Adipose tissue (tissue), 3 donors: Measurements from ENCODE around the gene SEC14L5. TPM values are rescaled to one million over a fixed set of nuclear protein-coding genes. Genes with fewer than 3 reads are reported as not detected.
"Not testable (repeated sequence)": the region's sequence is repeated elsewhere in the genome, so short reads cannot be mapped to it uniquely, and the experiment has no call there.

Source experiments
- H3K27ac ChIP-seq: one replicate; pipeline ENCODE4 v1.5.1; 2013; ENCODE audit warnings: low read depth, low read length
- WGBS, 3 donors: extraction: QIAGEN DNeasy Blood & Tissue Kit; methylation state at CpG; one replicate each; pipeline ENCODE4 v1.1.7; 2013; 5-methylcytosine and 5-hydroxymethylcytosine counted together
- polyA plus RNA-seq, 3 donors: library from polyadenylated mRNA; stranded (reverse); fragments of 200-250 nt; gene quantifications; one replicate each; pipeline ENCODE4 v1.2.3, GENCODE V29; 2013
- donor health status: healthy with polysubstance abuse.
- donor health status: Bipolar disorder and iron deficiency.
- donor health status: healthy.

SEC14L5 gene
- polyA plus RNA-seq, 3 donors, result 0.24 to 0.67 (median 0.27) TPM

DNA sequence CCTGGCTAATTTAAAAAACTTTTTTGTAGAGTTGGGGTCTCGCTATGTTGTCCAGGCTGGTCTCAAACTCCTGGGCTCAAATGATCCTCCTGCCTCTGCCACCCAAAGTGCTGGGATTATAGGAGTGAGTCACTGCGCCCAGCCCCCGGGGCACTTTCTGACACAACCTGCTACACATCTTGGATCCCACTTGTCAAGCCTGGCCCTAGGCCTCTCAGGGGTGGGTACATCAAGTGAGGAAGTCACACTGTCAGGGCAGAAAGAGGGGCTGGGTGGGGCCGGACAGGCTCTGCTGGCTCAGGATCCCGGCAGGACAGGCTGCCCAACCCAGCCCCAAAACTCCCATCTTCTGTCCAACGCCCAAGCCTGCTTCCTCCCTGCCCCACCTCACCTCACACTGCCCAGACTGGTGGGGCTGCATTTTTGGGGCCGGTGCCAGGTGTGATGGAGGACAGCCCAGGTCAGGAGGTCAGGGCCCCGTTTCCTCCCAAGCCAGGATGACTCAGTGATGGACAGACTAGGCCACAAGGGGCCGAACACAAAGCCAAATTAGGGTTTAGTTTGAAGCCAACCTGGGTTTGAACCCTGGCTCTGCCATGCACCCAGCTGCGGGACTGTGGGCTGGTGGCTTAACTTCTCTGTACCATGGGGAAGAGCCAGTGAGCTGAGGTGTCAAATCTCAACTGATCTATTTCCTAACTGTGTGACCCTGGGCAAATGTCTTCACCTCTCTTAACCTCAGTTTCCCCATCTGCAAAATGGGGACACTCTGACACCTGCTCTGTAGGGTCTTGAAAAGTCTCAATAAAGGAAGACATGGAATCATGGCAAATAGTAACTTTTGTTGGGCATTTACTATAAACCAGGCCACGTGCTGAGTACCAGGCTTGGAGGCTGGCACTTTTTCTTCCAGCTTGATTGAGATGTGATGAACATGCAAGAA lies 12.3 kb upstream of the SEC14L5 start:
- WGBS, 3 donors, result 49 to 54% (median 50%) methylated on average over 11 of the region's 11 CpGs
- H3K27ac ChIP-seq, result no peak overlapping the region

DNA sequence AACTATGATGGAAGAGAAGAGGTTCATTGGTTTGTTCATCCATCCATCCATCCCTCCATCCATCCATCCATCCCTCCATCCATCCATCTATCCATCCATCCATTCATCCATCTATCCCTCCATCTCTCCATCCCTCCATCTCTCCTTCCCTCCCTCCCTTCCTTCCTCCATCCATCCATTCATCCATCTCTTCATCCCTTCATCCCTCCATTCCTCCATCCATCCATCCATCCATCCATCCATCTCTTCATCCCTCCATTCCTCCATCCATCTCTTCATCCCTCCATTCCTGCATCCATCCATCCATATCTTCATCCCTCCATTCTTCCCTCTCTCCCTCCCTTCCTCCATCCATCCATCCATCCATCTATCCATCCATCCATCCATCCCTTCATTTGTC lies 11.2 kb upstream of the SEC14L5 start:
- no peak overlapping the region for H3K27ac ChIP-seq

DNA sequence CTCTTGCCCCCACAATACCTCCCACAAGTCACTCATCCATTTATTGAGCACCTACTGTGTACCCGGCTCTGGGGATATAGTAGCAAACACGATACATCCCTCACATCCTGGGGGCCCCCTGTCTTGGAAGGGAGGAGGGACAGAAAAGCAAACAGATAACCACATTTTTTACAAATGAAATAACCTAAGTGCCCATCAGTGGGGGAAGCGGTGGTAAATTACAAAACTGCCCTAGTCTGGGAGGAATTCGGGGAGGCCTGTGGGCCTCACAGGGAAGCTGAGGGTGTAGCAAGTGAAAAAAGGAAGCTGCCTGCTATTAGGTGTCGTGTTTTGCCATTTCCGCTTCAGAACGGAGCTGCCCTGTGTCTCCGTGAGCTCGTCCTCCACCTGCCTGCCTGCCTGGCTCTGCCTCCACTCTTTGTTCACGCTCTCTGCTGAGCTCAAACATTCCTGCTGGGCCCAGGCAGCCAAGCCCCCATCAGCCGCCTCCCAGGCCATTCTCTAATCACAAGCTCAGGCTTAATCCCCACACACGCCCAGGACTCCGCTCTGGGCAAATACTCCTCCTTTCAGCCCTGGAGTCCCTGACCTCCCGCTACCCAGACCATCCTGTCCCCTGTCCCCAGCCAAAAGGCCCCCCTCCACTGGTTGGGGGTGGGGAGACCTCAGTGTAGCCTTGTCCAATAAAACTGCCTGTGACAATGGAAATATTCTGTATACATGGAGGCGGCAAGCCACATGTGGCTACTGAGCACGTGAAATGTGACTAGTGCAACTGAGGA lies 10.2 kb upstream of the SEC14L5 start:
- 43 to 76% (median 44%) methylated on average over 16 of the region's 16 CpGs for WGBS, 3 donors
- H3K27ac ChIP-seq, result peak overlapping the region; percentile 23

DNA sequence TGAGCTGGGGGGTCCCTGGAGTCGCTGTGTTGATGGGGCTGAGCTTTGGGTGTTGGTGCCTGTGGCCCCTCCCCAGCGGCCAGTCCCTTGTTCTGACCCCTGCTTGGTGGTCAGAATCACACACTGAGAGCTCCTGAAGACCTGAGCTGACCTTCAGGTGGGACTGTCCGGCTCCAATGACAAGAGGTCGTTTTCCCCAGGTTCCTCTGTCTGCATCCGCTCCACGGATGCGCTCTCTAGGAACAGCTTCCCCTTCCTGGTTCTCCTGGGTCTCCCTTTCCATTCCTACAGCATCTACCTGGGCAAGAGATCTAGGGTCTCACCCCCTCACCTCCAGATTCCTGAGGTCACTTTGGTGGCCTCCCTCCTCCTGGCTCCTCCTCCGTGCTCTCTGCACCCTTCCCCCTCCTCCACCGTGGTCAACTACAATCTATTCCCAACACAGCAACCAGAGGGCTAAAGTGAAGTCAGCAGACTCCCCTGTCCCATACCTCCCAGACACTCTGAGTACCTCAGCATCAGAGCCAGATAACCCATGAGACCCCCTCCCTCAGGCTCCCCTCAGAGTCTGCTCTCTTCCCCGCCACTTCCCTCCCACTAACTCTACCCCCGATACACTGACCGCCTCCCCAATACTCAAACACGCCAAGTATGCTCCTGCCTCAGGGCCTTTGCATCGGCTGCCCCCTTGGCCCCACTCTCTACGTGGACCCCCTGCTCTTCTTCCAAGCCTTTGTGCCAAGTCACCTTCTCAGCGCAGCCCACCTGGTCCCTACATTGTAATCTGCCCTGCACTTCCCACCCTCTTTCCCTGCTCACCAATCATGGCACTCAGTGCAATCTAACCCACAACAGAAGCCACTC lies 9.0 kb upstream of the SEC14L5 start:
- 65 to 74% (median 69%) methylated on average over 16 of the region's 16 CpGs for WGBS, 3 donors
- H3K27ac ChIP-seq, result no peak overlapping the region

DNA sequence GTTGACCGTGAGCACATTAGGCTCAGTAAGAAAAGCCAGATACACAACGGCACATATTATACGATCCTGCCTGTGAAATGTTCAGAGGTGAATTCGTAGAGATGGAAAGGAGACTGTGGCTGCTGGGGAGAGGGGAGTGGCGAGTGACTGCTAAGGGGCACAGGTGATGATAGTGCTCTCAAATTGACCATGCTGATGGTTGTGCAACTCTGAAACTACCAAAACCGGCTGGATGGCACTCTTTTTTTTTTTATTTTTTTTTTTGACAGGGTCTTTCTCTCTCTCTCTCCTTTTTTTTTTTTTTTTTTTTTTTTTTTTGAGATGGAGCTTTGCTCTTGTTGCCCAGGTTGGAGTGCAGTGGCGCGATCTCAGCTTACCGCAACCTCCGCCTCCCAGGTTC lies 8.1 kb upstream of the SEC14L5 start:
- H3K27ac ChIP-seq, result no peak overlapping the region
- WGBS, 3 donors, result 72 to 77% (median 72%) methylated on average over 10 of the region's 10 CpGs

DNA sequence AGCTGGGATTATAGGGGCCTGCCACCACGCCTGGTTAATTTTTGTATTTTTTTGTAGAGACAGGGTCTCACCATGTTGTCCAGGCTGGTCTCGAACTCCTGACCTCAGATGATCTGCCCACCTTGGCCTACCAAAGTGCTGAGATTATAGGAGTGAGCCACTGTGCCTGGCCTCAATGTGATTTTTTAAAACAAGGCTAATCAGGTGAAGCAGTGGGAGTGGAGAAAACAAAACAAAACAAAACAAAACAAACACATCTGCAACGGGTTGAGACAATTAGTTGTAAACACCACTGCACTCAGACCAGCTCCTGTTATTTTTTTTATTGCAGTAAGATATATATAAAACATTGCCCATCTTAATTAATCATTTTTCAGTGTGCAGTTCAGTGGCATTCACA lies 6.5 kb upstream of the SEC14L5 start:
- WGBS, 3 donors, result 68 to 75% (median 73%) methylated on average over 3 of the region's 3 CpGs

DNA sequence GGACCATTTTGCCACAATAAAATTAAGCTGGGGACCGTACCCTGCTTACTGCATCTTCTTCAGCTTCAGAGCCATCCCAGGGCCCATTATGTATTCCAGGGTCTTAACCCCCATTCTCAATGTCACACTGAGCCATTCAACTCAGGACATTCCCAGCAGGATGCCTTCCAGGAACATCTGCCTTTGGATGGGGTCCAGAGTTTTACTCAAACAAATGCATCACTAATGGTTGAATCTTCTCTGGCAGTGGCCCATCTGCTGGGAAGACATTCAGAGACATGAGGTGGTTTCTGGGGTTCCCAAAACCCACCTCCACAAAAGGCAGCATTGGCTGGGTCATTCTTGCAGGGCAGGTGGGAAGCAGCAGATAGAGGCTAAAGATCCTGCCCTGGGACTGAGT lies 3.4 kb upstream of the SEC14L5 start:
- no peak overlapping the region for H3K27ac ChIP-seq

More for the DNA sequence above, 6.5 kb upstream of the SEC14L5 start:
- not testable (repeated sequence) for H3K27ac ChIP-seq

DNA sequence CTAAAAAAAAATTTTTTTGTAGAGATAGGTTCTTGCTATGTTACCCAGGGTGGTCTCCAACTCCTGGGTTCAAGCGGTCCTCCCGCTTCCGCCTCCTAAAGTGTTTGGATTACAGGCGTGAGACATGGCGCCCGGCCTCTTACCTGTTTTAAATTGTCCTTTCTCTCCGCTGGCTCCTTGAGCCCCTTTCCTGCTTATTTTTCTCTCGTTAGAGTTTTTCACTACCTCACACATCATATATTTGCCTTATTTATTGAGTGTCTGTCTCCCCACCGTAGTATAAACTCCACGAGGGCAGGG lies 760 bp upstream of the SEC14L5 start:
- no peak overlapping the region for H3K27ac ChIP-seq
- 8 to 27% (median 15%) methylated on average over 10 of the region's 10 CpGs for WGBS, 3 donors

More for the DNA sequence above, 3.4 kb upstream of the SEC14L5 start:
- 90 to 91% (median 90%) methylated on average over 1 of the region's 1 CpG for WGBS, 3 donors

DNA sequence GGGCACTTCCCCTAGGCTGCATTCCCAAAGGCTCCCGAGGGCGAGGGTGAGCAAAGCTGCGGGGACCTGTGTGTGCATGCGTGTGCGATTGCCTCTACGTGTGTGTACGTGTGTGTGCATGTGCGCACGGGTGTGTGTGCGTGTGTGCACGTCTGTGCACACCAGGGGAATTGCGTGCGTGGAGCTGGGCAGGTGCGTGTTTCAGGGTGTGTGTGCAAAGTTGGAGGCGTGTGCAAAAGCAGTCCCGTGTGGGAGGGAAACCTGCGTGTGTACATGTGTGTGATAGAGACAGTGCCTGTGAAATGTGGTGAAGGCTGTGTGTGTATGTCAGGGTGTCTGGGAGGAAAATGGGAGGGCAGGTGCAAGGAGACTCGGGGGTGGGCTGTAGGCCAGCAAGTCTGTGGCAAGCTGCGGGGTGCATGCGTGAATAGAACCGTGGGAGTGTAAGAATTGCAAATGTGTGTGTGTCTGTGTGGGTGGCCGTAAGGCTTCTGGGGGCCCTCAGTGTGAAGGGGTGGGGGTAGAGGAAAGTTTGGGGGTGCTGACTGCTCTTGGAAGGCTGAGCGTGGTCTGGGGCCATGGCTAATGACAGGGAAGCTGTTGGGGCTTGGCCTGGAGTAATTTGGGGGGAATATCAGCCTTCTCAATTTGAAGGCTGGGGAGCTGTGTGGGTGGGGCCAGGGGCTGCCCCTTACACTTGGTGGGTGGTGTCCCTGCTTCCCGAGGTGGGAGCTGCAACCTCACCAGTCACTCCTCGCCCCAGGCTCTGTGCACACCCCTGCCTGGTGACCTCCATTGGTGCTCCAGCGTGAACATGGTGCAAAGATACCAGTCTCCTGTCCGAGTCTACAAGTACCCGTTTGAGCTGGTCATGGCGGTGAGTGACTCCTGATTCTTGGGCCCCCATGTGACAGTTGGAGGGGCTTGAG lies 644 bp downstream of the SEC14L5 start:
- 36 to 41% (median 41%) methylated on average over 29 of the region's 29 CpGs for WGBS, 3 donors
- H3K27ac ChIP-seq, result no peak overlapping the region

DNA sequence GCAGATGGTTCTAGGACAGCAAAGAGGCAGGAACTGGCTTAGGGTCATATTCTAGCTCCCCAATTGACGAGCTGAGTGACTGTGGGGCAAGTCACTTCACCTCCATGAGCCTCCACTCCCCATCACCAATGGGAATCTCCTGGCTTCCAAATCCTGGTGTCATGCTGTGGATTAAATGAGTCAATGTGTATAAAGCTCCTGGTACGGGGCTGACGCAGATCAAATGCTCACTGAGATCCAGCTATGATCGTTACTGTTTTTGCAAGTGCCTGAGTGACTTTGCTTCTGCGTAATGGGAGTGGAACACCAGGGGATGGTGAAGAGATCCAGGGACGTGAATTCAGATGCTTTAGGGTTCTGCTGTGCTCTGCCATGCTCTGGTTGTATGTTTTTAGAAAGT lies 2.4 kb downstream of the SEC14L5 start:
- 74 to 76% (median 75%) methylated on average over 6 of the region's 6 CpGs for WGBS, 3 donors
- no peak overlapping the region for H3K27ac ChIP-seq

DNA sequence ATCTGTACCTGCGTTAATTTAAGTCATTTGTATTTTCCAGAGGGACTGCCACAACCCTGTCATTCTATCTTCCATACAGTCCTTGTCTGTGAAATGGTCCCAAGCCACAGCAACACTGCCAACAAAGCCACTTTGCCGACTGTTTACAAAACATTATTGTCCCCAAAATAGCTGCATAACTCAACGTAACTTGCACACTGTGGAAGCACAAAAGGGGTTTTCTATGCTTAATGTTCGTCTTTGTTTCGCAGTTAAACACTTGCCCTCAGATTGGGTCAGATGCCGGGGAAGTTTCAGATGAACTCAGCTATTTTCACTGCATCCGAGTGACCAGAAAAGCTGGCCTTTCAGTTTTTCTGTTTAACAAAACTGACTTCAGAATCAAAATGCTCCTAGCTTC lies 4.6 kb downstream of the SEC14L5 start:
- no peak overlapping the region for H3K27ac ChIP-seq
- WGBS, 3 donors, result 54 to 68% (median 62%) methylated on average over 6 to 7 of the region's 7 CpGs

DNA sequence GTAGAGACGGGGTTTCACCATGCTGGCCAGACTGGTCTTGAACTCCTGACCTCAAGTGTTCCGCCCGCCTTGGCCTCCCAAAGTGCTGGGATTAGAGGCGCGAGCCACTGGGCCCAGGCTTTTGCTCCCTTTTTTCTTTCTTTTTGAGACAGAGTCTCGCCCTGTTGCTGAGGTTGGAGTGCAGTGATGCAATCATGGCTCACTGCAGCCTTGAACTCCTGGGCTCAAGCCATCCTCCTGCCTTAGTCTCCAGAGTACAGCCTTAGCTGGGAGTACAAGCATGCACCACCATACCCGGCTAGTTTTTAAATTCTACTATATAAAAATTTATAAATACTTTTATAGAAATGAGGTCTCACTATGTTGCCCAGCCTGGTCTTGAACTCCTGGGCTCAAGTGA lies 5.4 kb downstream of the SEC14L5 start:
- H3K27ac ChIP-seq, result not testable (repeated sequence)
- WGBS, 3 donors, result 80 to 86% (median 80%) methylated on average over 7 of the region's 7 CpGs

DNA sequence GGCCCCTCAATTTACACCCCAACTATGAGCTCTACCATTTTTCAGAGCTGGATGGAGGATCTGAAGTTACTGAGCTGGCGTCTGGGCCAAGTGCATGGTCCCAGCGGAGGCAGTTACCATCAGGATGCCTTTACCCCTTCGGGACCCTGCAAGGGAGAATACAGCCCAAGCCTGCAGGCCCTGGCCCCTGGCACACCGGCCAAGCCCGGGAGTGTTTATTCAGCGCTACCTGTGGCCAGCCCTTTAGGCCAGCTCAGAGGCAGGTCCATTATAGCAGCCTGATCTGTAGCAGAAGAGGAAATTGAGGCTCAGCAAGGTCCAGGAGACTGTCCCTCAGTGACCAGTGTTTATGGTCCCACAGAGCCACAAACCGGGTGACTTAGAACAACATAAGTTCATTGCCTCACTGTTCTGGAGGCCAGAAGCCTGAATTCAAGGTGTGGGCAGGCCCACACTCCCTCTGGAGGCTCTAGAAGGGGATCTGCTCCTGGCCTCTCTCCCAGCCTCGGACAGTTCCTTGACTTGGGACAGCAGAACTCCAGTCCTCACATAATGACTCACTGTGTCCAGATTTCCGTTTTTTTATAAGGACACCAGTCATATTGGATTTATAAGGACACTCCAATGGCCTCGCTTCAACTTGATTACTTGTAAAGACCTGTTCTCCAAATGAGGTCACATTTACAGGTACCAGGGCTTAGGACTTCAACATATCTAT lies 8.8 kb downstream of the SEC14L5 start:
- 76 to 81% (median 80%) methylated on average over 10 of the region's 10 CpGs for WGBS, 3 donors
- no peak overlapping the region for H3K27ac ChIP-seq

DNA sequence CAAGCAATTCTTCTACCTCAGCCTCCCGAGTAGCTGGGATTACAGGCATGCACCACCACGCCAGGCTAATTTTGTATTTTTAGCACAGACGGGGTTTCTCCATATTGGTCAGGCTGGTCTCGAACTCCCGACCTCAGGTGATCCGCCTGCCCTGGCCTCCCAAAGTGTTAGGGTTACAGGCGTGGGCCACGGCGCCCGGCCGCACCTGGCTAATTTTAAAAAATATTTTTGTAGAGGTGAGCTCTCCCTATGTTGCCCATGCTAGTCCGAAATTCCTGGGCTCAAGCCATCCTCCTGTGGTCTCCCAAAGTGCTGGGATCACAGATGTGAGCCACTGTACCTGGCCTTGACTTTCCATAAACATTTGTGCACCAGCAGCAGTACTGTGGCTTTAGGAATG lies 10.1 kb downstream of the SEC14L5 start:
- not testable (repeated sequence) for H3K27ac ChIP-seq
- 86 to 91% (median 90%) methylated on average over 12 of the region's 12 CpGs for WGBS, 3 donors

DNA sequence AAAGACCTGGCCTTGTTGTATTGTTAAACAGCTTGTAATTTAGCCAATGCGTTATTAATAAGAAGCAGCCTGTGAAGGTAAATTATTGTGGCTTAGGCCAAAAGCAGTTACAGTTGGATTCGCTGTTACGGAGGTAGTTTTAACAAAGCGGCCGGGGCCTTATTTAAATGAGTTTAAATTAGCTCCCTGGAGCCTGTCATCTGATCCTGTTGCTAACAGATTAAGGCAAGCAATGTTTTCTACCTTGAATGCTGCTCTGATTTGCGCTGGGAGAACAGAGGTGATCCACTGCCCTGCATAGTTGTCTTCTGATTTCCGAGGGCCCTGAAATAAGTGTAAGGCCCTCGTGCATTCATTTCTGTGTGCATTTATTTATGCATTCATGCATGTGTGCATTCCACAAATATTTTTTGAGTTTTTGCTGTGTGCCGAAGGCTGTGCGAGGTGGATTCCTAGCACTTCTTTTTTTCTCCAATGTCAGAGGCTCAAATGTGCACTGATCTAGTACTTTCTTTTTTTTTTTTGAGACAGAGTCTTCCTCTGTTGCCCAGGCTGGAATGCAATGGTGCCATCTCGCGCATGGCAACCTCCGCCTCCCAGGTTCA lies 10.9 kb downstream of the SEC14L5 start:
- H3K27ac ChIP-seq, result no peak overlapping the region
- 78 to 83% (median 79%) methylated on average over 13 of the region's 13 CpGs for WGBS, 3 donors

DNA sequence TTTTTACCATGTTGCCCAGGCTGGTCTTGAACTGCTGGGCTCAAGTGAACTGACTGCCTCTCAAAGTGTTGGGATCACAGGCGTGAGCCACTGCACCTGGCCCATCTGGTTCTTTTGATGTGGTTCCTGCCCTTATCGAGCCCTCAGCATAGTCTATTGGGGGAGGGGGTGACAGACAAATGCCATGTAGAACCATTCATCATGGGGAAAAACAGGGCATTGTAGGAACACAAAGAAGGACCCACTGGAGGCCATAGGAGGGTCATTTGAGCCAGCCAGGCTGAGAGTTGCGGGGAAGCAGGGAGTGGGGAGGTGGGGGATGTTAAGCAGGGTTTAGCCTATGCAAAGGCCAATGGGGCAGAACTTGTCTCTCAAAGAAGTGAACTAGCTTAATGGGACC lies 11.9 kb downstream of the SEC14L5 start:
- WGBS, 3 donors, result 61 to 67% (median 67%) methylated on average over 3 of the region's 3 CpGs

More for the DNA sequence above, 11.9 kb downstream of the SEC14L5 start:
- no peak overlapping the region for H3K27ac ChIP-seq
